ENCODE results near the gene MPC1.

The MPC1 gene

DNA sequence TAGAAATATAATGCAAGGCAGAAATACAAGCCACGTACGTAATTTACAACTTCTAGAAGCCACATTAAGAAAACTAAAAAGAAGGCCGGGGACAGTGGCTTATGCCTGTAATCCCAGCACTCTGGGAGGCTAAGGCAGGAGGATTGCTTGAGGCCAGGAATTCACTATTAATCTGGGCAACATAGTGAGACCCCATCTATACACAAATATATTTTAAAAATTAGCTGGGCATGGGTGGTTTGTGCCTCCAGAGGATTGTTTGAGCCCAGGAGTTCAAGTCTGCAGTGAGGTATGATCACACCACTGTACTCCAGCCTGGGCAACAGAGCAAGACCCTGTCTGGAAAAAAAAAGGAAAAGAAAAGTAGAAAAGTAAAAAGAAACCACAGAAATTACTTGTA lies 12.3 kb downstream of the MPC1 start:
- no peak for TF ChIP-seq RAD21 (IDR thresholded peaks at IDR 0.05; ENCODE audit: low read depth)
- TF ChIP-seq CEBPB (IDR thresholded peaks at IDR 0.05) = no peak
- TF ChIP-seq TEAD4 (IDR thresholded peaks at IDR 0.05) = no peak
- TF ChIP-seq USF1 (IDR thresholded peaks at IDR 0.05) = no peak
- no peak for TF ChIP-seq EGR1 (IDR thresholded peaks at IDR 0.05)

DNA sequence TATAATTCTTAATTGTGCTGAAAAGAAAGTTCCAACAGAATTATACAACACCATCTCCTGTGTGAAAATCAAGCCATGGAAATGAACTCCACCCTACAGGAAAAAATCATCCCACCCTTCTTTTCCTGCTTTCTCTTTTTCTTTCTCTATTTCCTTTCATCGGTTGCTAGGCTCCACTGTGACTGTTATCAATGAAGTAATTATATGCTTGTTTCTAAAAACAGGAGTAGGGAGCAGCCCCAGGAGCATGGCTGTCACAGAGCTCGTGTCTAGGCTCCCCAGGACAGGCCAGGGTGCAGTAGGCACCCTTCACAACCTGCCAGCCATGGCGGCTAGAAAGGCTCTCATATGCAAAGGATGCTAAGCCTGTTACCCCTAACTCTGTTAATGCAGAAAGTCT lies 13.0 kb downstream of the MPC1 start:
- TF ChIP-seq TAF1 (IDR thresholded peaks at IDR 0.05; ENCODE audit: low read depth) = no peak
- TF ChIP-seq EP300 (IDR thresholded peaks at IDR 0.05; ENCODE audit: borderline replicate concordance) = no peak
- no peak for TF ChIP-seq TCF12 (IDR thresholded peaks at IDR 0.05; ENCODE audit: low read depth)
- no peak for TF ChIP-seq RAD21 (IDR thresholded peaks at IDR 0.05; ENCODE audit: low read depth)
- no peak for TF ChIP-seq CEBPB (IDR thresholded peaks at IDR 0.05)
- no peak for TF ChIP-seq ZBTB7A (IDR thresholded peaks at IDR 0.05; ENCODE audit: low read depth)
- TF ChIP-seq FOXM1 (IDR thresholded peaks at IDR 0.05; ENCODE audit: borderline replicate concordance, low read depth) = no peak
- TF ChIP-seq CREB1 (IDR thresholded peaks at IDR 0.05; ENCODE audit: low read depth) = no peak
- no peak for TF ChIP-seq MAX (IDR thresholded peaks at IDR 0.05)
- no peak for TF ChIP-seq EGR1 (IDR thresholded peaks at IDR 0.05)
- no peak for TF ChIP-seq YY1 (IDR thresholded peaks at IDR 0.05; ENCODE audit: low read depth)
- TF ChIP-seq TEAD4 (IDR thresholded peaks at IDR 0.05) = no peak
- no peak for TF ChIP-seq USF1 (IDR thresholded peaks at IDR 0.05)
- TF ChIP-seq NFIC (IDR thresholded peaks at IDR 0.05) = no peak
- TF ChIP-seq REST (IDR thresholded peaks at IDR 0.05; ENCODE audit: low read depth) = no peak

- TF ChIP-seq TAF1 (IDR thresholded peaks at IDR 0.05; ENCODE audit: low read depth) = no peak
- TF ChIP-seq FOXM1 (IDR thresholded peaks at IDR 0.05; ENCODE audit: borderline replicate concordance, low read depth) = no peak
- TF ChIP-seq NFIC (IDR thresholded peaks at IDR 0.05) = no peak
- no peak for TF ChIP-seq TCF12 (IDR thresholded peaks at IDR 0.05; ENCODE audit: low read depth)
- TF ChIP-seq USF1 (IDR thresholded peaks at IDR 0.05) = no peak
- no peak for TF ChIP-seq TEAD4 (IDR thresholded peaks at IDR 0.05)
- no peak for TF ChIP-seq CEBPB (IDR thresholded peaks at IDR 0.05)
- no peak for TF ChIP-seq CREB1 (IDR thresholded peaks at IDR 0.05; ENCODE audit: low read depth)
- TF ChIP-seq REST (IDR thresholded peaks at IDR 0.05; ENCODE audit: low read depth) = no peak
- no peak for TF ChIP-seq RAD21 (IDR thresholded peaks at IDR 0.05; ENCODE audit: low read depth)
- TF ChIP-seq EGR1 (IDR thresholded peaks at IDR 0.05) = no peak
- no peak for TF ChIP-seq YY1 (IDR thresholded peaks at IDR 0.05; ENCODE audit: low read depth)
- no peak for TF ChIP-seq ZBTB7A (IDR thresholded peaks at IDR 0.05; ENCODE audit: low read depth)
Observed at GRCh38 chr6:166366921-166367320, 15.8 kb downstream of the MPC1 start.

- no peak for TF ChIP-seq EP300 (IDR thresholded peaks at IDR 0.05; ENCODE audit: borderline replicate concordance)
- no peak for TF ChIP-seq USF1 (IDR thresholded peaks at IDR 0.05)
- no peak for TF ChIP-seq ZBTB7A (IDR thresholded peaks at IDR 0.05; ENCODE audit: low read depth)
- TF ChIP-seq TEAD4 (IDR thresholded peaks at IDR 0.05) = no peak
- no peak for TF ChIP-seq NFIC (IDR thresholded peaks at IDR 0.05)
- TF ChIP-seq RAD21 (IDR thresholded peaks at IDR 0.05; ENCODE audit: low read depth) = no peak
- no peak for TF ChIP-seq CREB1 (IDR thresholded peaks at IDR 0.05; ENCODE audit: low read depth)
- TF ChIP-seq TCF12 (IDR thresholded peaks at IDR 0.05; ENCODE audit: low read depth) = no peak
- no peak for TF ChIP-seq REST (IDR thresholded peaks at IDR 0.05; ENCODE audit: low read depth)
- TF ChIP-seq EGR1 (IDR thresholded peaks at IDR 0.05) = no peak
- no peak for TF ChIP-seq MAX (IDR thresholded peaks at IDR 0.05)
- no peak for TF ChIP-seq FOXM1 (IDR thresholded peaks at IDR 0.05; ENCODE audit: borderline replicate concordance, low read depth)
- no peak for TF ChIP-seq CEBPB (IDR thresholded peaks at IDR 0.05)
- TF ChIP-seq TAF1 (IDR thresholded peaks at IDR 0.05; ENCODE audit: low read depth) = no peak
- no peak for TF ChIP-seq YY1 (IDR thresholded peaks at IDR 0.05; ENCODE audit: low read depth)
Observed at GRCh38 chr6:166365806-166366205, 16.9 kb downstream of the MPC1 start.
